ENCODE data around the gene THPO. TPM values are rescaled to one million over a fixed set of nuclear protein-coding genes. Genes with fewer than 3 reads are reported as not detected.

THPO gene
- 0.12 TPM in 1 of 2 replicates, not detected in the other for total RNA-seq

GRCh38 chr3:184377882-184378445 is at the start of gene THPO:
TSS of gene THPO (minus strand) at chr3:184378207. CDS start at chr3:184376259, 1,948 bp downstream.

GRCh38 chr3:184379358-184380184 is 1.6 kb upstream of the THPO start, which contains the start of gene CHRD:
TSS of gene CHRD (plus strand) at chr3:184380054. CDS start at chr3:184380319, 265 bp downstream.

GRCh38 chr3:184361532-184361931 is 16.5 kb downstream of the THPO start, which contains the start of the genes CLCN2 and POLR2H:
TSS of gene CLCN2 (minus strand) at chr3:184361605. CDS start at chr3:184361479, 126 bp downstream.
TSS of gene POLR2H (plus strand) at chr3:184361710. CDS start at chr3:184363493, 1,783 bp downstream.

GRCh38 chr3:184337399-184337714 is 40.6 kb downstream of the THPO start, which contains the start of gene FAM131A:
TSS of gene FAM131A (plus strand) at chr3:184337600. CDS start at chr3:184337631, 31 bp downstream.

Small RNA genes within 50 kb of the gene (small RNA-seq; reads per million reads assigned to genes)
- gene SNORD66: 1,813 reads per million, percentile 100 among the genes with 10 or more reads in this experiment

Other genes starting within 250 kb of the THPO start
- gene EIF2B5, start 242.8 kb downstream of the THPO start, total RNA-seq: 27.7 and 34.7 TPM in 2 replicates
- gene DVL3, start 222.8 kb downstream of the THPO start, total RNA-seq: 38.9 and 48.4 TPM in 2 replicates
- 352 and 438 TPM in 2 replicates for gene AP2M1, start 203.4 kb downstream of the THPO start, total RNA-seq
- 43.1 and 51.6 TPM in 2 replicates for gene ABCF3, start 192.0 kb downstream of the THPO start, total RNA-seq
- not detected in 2 replicates for gene VWA5B2, start 148.6 kb downstream of the THPO start, total RNA-seq
- gene ALG3, start 129.2 kb downstream of the THPO start, total RNA-seq: 25.5 and 28.2 TPM in 2 replicates
- gene EEF1AKMT4, start 128.5 kb downstream of the THPO start, total RNA-seq: 4.7 TPM in 2 replicates
- gene CAMK2N2, start 116.7 kb downstream of the THPO start, total RNA-seq: 0.16 TPM in 1 of 2 replicates, not detected in the other
- gene ECE2, start 102.2 kb downstream of the THPO start, total RNA-seq: not detected in 2 replicates
- 213 and 248 TPM in 2 replicates for gene PSMD2, start 79.0 kb downstream of the THPO start, total RNA-seq
- gene EIF4G1, start 63.6 kb downstream of the THPO start, total RNA-seq: 274 and 300 TPM in 2 replicates
- 10.0 and 11.4 TPM in 2 replicates for gene FAM131A, start 40.6 kb downstream of the THPO start, total RNA-seq
- gene CLCN2, start 16.6 kb downstream of the THPO start, total RNA-seq: 3.8 and 5.2 TPM in 2 replicates
- 35.4 and 42.9 TPM in 2 replicates for gene POLR2H, start 16.5 kb downstream of the THPO start, total RNA-seq
- 0.36 and 0.65 TPM in 2 replicates for gene CHRD, start 1.8 kb upstream of the THPO start, total RNA-seq
- 13.6 and 21.4 TPM in 2 replicates for gene EPHB3, start 183.6 kb upstream of the THPO start, total RNA-seq

All from hair follicle dermal papilla cell (primary cell).